ENCODE data around the gene FOXD4L3.
"Not testable (repeated sequence)": the region's sequence is repeated elsewhere in the genome, so short reads cannot be mapped to it uniquely, and the experiment has no call there.

The FOXD4L3 gene

GRCh38 chr9:68307127-68307526, 4.5 kb downstream of the FOXD4L3 start:
- not testable (repeated sequence) for H3K4me3 ChIP-seq (ENCODE audit: low read length, poor library complexity, severe bottlenecking); H3K36me3 ChIP-seq (ENCODE audit: insufficient read depth, low read length); H2AFZ ChIP-seq (ENCODE audit: low read length); H3F3A ChIP-seq (ENCODE audit: low read depth); H3K9me3 ChIP-seq (ENCODE audit: insufficient read depth, low read depth, low read length); H4K20me1 ChIP-seq (ENCODE audit: insufficient read depth, low read length, poor library complexity, severe bottlenecking); H3K4me1 ChIP-seq (ENCODE audit: insufficient read depth, low read length, poor library complexity, severe bottlenecking); H3K4me2 ChIP-seq (ENCODE audit: low read depth, low read length, poor library complexity, severe bottlenecking); H3K9ac ChIP-seq (ENCODE audit: low read depth, low read length, poor library complexity, severe bottlenecking); H3K79me2 ChIP-seq (ENCODE audit: insufficient read depth, low read length); H3K27me3 ChIP-seq (ENCODE audit: insufficient read depth, low read length, poor library complexity, severe bottlenecking); H3K9me2 ChIP-seq (replicated peaks; ENCODE audit: low read depth, low read length)

DNA sequence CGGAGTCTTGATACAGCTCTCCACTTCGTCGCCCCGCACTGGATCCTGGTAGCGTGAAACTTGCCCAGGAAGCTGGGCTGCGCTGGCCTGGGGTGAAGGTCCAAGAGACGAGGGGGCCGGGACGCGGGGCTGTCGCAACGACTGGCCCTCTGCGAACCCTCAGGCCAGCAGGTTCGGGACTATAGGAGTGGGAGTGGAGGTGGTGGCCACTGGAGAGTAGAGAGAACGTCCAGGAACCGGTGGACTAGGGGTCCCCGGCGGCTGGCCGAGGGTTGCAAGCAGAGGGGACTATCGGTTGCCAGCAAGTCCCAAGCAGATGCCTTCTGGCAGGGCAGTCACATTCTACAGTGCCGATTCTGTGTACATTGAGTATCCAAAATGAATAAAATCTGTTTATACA, 5.0 kb downstream of the FOXD4L3 start:
- not testable (repeated sequence) for H3F3A ChIP-seq (ENCODE audit: low read depth); H3K4me3 ChIP-seq (ENCODE audit: low read length, poor library complexity, severe bottlenecking); H3K4me2 ChIP-seq (ENCODE audit: low read depth, low read length, poor library complexity, severe bottlenecking)

DNA sequence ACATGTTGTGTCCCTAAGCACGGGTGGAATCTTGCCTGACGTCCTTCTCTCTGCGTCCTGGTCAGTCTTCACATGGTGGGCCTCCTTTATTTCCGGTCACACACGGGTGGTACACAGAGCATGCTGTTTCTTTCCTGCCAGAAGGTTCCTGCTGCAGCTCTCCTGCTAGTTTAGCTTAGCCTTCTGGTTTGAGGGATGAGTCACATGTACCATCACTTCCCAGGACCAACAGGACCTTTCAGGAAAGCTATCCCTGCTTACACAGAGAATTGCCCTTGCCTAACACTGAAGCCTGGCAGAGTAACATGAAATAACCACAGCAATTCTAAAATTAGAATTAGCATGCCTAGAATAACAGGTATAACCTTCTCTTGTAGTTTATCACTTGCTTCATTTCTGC, 8.5 kb downstream of the FOXD4L3 start:
- not testable (repeated sequence) for H2AFZ ChIP-seq (ENCODE audit: low read length); H3K4me1 ChIP-seq (ENCODE audit: insufficient read depth, low read length, poor library complexity, severe bottlenecking); H3F3A ChIP-seq (ENCODE audit: low read depth); H3K36me3 ChIP-seq (ENCODE audit: insufficient read depth, low read length); H4K20me1 ChIP-seq (ENCODE audit: insufficient read depth, low read length, poor library complexity, severe bottlenecking); H3K79me2 ChIP-seq (ENCODE audit: insufficient read depth, low read length); H3K9ac ChIP-seq (ENCODE audit: low read depth, low read length, poor library complexity, severe bottlenecking); H3K27me3 ChIP-seq (ENCODE audit: insufficient read depth, low read length, poor library complexity, severe bottlenecking); H3K4me3 ChIP-seq (ENCODE audit: low read length, poor library complexity, severe bottlenecking); H3K9me3 ChIP-seq (ENCODE audit: insufficient read depth, low read depth, low read length); H3K4me2 ChIP-seq (ENCODE audit: low read depth, low read length, poor library complexity, severe bottlenecking); H3K9me2 ChIP-seq (replicated peaks; ENCODE audit: low read depth, low read length)

More for the DNA sequence above, 5.0 kb downstream of the FOXD4L3 start:
- not testable (repeated sequence) for H3K79me2 ChIP-seq (ENCODE audit: insufficient read depth, low read length); H3K9me2 ChIP-seq (replicated peaks; ENCODE audit: low read depth, low read length); H3K27me3 ChIP-seq (ENCODE audit: insufficient read depth, low read length, poor library complexity, severe bottlenecking); H4K20me1 ChIP-seq (ENCODE audit: insufficient read depth, low read length, poor library complexity, severe bottlenecking); H3K9me3 ChIP-seq (ENCODE audit: insufficient read depth, low read depth, low read length); H3K36me3 ChIP-seq (ENCODE audit: insufficient read depth, low read length); H2AFZ ChIP-seq (ENCODE audit: low read length); H3K9ac ChIP-seq (ENCODE audit: low read depth, low read length, poor library complexity, severe bottlenecking); H3K4me1 ChIP-seq (ENCODE audit: insufficient read depth, low read length, poor library complexity, severe bottlenecking)

DNA sequence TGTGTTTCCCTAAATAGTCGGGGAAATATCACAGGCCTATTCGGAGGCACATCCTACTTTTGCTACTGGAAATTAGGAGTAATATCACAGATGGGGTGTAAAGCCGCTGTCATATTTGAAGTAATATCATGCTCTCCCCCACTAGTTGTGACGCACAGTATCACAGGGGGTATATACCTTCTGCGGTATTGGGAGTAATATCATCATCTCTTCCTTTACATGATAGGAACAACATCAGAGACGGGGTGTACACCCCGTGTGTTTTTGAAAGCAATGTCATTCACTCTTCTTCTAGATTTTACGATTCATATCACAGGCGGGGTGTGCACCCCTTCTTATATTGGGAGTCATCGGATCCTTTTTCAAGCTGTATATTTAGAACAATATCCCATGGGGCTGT, 15.5 kb downstream of the FOXD4L3 start:
- H3K9me2 ChIP-seq (replicated peaks; ENCODE audit: low read depth, low read length); H3K4me1 ChIP-seq (ENCODE audit: insufficient read depth, low read length, poor library complexity, severe bottlenecking); H3K36me3 ChIP-seq (ENCODE audit: insufficient read depth, low read length); H3K4me2 ChIP-seq (ENCODE audit: low read depth, low read length, poor library complexity, severe bottlenecking); H3F3A ChIP-seq (ENCODE audit: low read depth); H4K20me1 ChIP-seq (ENCODE audit: insufficient read depth, low read length, poor library complexity, severe bottlenecking); H3K4me3 ChIP-seq (ENCODE audit: low read length, poor library complexity, severe bottlenecking); H3K27me3 ChIP-seq (ENCODE audit: insufficient read depth, low read length, poor library complexity, severe bottlenecking); H3K79me2 ChIP-seq (ENCODE audit: insufficient read depth, low read length); H3K9me3 ChIP-seq (ENCODE audit: insufficient read depth, low read depth, low read length); H3K9ac ChIP-seq (ENCODE audit: low read depth, low read length, poor library complexity, severe bottlenecking); H2AFZ ChIP-seq (ENCODE audit: low read length): not testable (repeated sequence)

DNA sequence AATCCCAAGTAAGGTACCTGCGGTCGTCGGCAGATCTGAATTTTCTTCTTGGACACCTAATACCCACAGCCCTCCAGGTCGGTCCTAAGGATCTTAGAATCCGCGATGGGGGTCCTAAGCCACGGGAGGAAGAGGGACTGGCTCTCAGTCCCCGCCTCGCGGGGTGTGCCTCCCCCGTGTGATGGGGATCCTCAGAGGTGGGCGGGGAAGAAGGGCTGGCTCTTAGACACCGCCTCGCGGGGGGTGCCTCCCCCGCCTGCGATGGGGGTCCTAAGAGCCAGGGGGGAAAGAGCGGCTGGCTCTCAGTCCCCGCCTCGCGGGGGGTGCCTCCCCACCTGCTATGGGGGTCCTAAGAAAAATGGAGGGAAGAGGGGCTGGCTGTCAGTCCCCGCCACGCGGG, 21.1 kb downstream of the FOXD4L3 start:
- not testable (repeated sequence) for H3F3A ChIP-seq (ENCODE audit: low read depth); H3K27me3 ChIP-seq (ENCODE audit: insufficient read depth, low read length, poor library complexity, severe bottlenecking); H2AFZ ChIP-seq (ENCODE audit: low read length); H3K79me2 ChIP-seq (ENCODE audit: insufficient read depth, low read length); H3K9me3 ChIP-seq (ENCODE audit: insufficient read depth, low read depth, low read length); H3K4me2 ChIP-seq (ENCODE audit: low read depth, low read length, poor library complexity, severe bottlenecking); H4K20me1 ChIP-seq (ENCODE audit: insufficient read depth, low read length, poor library complexity, severe bottlenecking); H3K36me3 ChIP-seq (ENCODE audit: insufficient read depth, low read length); H3K9ac ChIP-seq (ENCODE audit: low read depth, low read length, poor library complexity, severe bottlenecking); H3K9me2 ChIP-seq (replicated peaks; ENCODE audit: low read depth, low read length); H3K4me3 ChIP-seq (ENCODE audit: low read length, poor library complexity, severe bottlenecking); H3K4me1 ChIP-seq (ENCODE audit: insufficient read depth, low read length, poor library complexity, severe bottlenecking)

GRCh38 chr9:68324518-68324917, 21.9 kb downstream of the FOXD4L3 start:
- not testable (repeated sequence) for H3K4me2 ChIP-seq (ENCODE audit: low read depth, low read length, poor library complexity, severe bottlenecking); H3K27me3 ChIP-seq (ENCODE audit: insufficient read depth, low read length, poor library complexity, severe bottlenecking); H4K20me1 ChIP-seq (ENCODE audit: insufficient read depth, low read length, poor library complexity, severe bottlenecking); H3F3A ChIP-seq (ENCODE audit: low read depth); H3K79me2 ChIP-seq (ENCODE audit: insufficient read depth, low read length); H2AFZ ChIP-seq (ENCODE audit: low read length); H3K9me2 ChIP-seq (replicated peaks; ENCODE audit: low read depth, low read length); H3K36me3 ChIP-seq (ENCODE audit: insufficient read depth, low read length); H3K4me3 ChIP-seq (ENCODE audit: low read length, poor library complexity, severe bottlenecking); H3K9me3 ChIP-seq (ENCODE audit: insufficient read depth, low read depth, low read length); H3K4me1 ChIP-seq (ENCODE audit: insufficient read depth, low read length, poor library complexity, severe bottlenecking); H3K9ac ChIP-seq (ENCODE audit: low read depth, low read length, poor library complexity, severe bottlenecking)

DNA sequence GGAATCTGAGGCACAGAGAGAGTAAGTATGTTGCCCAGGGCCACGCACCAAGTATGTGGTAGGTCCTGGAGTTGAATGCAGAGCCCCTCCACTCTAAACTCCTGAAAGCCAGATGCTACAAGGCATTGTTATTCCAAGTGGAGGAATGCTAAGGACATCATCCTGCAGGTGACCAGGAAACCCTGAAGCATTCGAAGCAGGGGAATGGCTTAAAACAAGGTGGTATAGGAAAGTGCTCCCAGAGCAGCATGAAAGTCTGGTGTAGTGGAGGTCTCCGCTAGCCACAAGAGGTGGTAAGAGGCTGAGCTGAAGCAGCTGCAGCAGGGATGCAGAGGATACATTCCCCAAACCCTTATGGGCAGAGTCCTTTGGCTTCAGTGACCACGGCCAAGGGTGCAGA, 26.4 kb downstream of the FOXD4L3 start:
- H3K36me3 ChIP-seq (ENCODE audit: insufficient read depth, low read length); H3K9me3 ChIP-seq (ENCODE audit: insufficient read depth, low read depth, low read length); H3K9me2 ChIP-seq (replicated peaks; ENCODE audit: low read depth, low read length); H3K4me3 ChIP-seq (ENCODE audit: low read length, poor library complexity, severe bottlenecking); H3K4me1 ChIP-seq (ENCODE audit: insufficient read depth, low read length, poor library complexity, severe bottlenecking); H3K9ac ChIP-seq (ENCODE audit: low read depth, low read length, poor library complexity, severe bottlenecking); H3K27me3 ChIP-seq (ENCODE audit: insufficient read depth, low read length, poor library complexity, severe bottlenecking); H3F3A ChIP-seq (ENCODE audit: low read depth); H3K79me2 ChIP-seq (ENCODE audit: insufficient read depth, low read length); H3K4me2 ChIP-seq (ENCODE audit: low read depth, low read length, poor library complexity, severe bottlenecking); H2AFZ ChIP-seq (ENCODE audit: low read length); H4K20me1 ChIP-seq (ENCODE audit: insufficient read depth, low read length, poor library complexity, severe bottlenecking): not testable (repeated sequence)

- not testable (repeated sequence) for H3K4me3 ChIP-seq (ENCODE audit: low read length, poor library complexity, severe bottlenecking); H3K36me3 ChIP-seq (ENCODE audit: insufficient read depth, low read length); H2AFZ ChIP-seq (ENCODE audit: low read length)
These were observed 28.0 kb downstream of the FOXD4L3 start for GRCh38 chr9:68330531-68331173.

More at GRCh38 chr9:68330531-68331173, 28.0 kb downstream of the FOXD4L3 start:
- not testable (repeated sequence) for H3F3A ChIP-seq (ENCODE audit: low read depth); H3K9me2 ChIP-seq (replicated peaks; ENCODE audit: low read depth, low read length); H4K20me1 ChIP-seq (ENCODE audit: insufficient read depth, low read length, poor library complexity, severe bottlenecking); H3K9me3 ChIP-seq (ENCODE audit: insufficient read depth, low read depth, low read length); H3K9ac ChIP-seq (ENCODE audit: low read depth, low read length, poor library complexity, severe bottlenecking); H3K27me3 ChIP-seq (ENCODE audit: insufficient read depth, low read length, poor library complexity, severe bottlenecking); H3K4me1 ChIP-seq (ENCODE audit: insufficient read depth, low read length, poor library complexity, severe bottlenecking); H3K79me2 ChIP-seq (ENCODE audit: insufficient read depth, low read length); H3K4me2 ChIP-seq (ENCODE audit: low read depth, low read length, poor library complexity, severe bottlenecking)

Measured in Loucy (cell line).